Activated CD4-positive, alpha-beta T cell treated with anti-CD3 and anti-CD28 coated beads, Interleukin-2, amount 50 U/mL, for 24 hours (primary cell): ENCODE measurements around the gene FGF14.

Experiments
- DNase-seq, 2 donors: peaks; one replicate each; pipeline ENCODE4 v3.0.0-alpha.2; 2020; ENCODE audit warnings: low read depth in 1 of 2, low spot score in 1 of 2

The FGF14 gene

DNA sequence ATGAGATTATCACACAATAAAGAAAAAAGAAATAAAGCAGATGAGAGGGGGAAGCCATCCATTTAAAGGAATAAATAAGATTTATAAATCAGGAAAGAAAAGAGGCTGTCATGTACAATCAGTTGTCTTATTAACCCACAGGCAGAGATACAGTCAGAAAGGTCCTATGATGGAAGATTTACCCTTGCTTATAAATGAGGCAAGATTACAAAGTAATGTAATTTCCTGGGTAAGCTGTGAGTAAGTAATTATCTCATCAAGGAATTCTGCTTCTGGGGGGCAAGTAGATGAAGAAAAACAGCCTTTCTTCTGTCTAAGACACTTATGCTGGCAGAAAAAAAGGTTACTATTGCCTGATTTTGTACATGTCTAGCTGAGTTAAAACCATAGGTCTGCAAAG is 146.4 kb downstream of the FGF14 start:
- DNase-seq = no peak

- no peak for DNase-seq
Observed at GRCh38 chr13:102251817-102252216, 150.0 kb downstream of the FGF14 start.

- DNase-seq = no peak
Observed at GRCh38 chr13:102250448-102250847, 151.4 kb downstream of the FGF14 start.

DNA sequence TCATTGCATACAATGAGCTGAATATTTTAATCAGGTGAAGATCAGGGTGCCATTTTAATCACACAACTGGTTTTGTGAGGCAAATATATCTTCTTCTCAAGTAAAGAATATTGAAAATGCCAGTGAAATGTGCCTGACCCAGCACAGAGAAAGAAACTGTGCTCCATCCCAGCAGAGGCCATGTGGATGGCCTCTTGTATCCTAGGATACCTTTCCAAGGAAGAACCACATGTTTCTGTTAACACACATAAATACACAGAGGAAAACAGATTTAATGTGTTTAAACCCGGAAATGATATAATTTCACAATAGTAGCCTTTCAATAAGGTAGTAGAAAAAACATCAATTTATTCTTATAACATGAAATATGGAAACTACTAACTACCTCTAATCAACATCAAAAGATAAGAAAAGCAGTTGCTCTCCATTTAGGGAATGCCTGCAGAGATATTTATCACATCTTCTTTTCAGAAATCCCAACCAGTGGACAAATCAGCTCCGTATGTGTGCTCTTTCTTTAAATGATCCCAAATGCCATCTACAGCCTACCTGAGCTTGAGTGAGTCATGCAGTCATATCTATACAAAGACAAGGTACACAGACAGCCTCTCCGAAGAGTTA is 157.1 kb downstream of the FGF14 start:
- DNase-seq = no peak

DNA sequence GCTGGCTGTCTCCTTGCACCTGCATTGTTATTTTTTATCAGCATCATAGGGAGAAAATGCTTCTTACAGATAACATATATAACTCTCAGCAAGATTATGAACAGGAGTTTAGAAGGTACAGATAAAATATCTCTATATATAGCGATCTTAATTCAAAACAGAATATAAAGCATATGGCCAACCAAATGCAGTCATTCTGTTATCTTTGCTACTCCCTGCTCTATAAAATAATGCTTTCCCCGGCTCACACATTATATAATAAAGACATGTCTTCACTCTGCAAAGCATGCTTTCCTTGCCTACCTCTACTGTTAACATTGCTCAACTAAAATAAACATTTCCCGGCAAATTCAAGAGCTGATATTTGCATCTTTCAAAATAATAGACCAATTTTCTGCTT is 161.7 kb downstream of the FGF14 start:
- DNase-seq = no peak

DNA sequence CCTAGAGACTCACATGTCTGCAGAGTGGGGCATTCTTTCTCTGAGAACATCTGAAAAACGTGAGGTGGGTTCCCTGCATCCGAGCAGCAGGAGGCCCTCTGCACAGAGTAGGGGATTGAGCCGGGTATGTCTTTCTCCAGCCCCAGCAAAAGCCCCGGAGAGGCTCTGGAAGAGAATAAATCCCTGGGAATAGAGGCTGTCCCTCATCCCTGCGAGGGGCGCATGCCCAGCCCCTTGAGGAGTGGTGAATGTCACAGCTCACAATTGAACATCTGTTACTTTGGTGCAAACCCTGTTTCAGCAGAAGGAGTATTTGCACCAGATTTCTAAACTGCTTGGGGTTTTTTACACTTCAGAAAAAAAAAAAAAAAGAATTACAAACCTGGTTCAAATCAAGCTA is 164.6 kb downstream of the FGF14 start:
- no peak for DNase-seq

DNA sequence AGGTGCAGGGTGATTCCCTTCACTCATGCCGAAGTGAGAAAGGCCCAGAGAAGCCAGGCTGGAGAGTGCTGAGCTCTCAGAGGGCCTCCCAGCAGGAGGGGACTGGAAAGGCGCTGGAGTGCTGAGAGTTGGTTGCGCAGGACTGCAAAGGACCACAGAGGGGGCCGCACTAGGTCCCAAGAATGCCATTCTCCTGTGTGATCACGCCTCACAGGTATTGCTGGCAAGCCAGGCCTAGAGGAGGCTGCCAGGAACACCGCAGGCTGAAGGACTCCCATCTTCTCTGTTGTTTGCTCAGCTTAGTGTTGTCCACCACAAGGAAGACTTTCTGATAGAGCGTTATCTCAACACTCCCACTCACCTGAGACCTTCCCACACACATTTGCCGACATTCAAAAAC is 165.0 kb downstream of the FGF14 start:
- DNase-seq = no peak

- DNase-seq = no peak
Observed at GRCh38 chr13:102236341-102236740, 165.5 kb downstream of the FGF14 start.

DNA sequence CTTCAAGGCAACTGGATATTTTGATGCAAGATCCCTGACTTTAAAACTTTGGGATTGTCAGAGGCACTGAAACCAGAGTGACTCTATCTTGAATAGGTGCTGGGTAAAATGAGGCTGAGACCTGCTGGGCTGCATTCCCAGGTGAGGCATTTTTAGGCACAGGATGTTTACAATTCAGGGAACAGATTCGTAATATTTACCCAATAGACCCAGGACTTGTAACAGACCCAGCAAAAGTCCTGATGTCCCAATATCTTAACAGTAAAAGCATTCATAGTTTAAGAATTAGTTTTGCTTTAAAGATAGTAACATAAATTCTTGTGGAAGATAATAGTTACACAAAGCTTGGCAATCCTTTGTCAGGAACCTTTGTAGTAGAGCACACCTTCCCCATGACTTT is 166.2 kb downstream of the FGF14 start:
- DNase-seq = no peak

- DNase-seq = no peak
Observed at GRCh38 chr13:102234618-102235017, 167.2 kb downstream of the FGF14 start.

- DNase-seq = no peak
Observed at GRCh38 chr13:102233566-102234208, 168.2 kb downstream of the FGF14 start.

- no peak for DNase-seq
Observed at GRCh38 chr13:102231479-102231878, 170.4 kb downstream of the FGF14 start.

GRCh38 chr13:102227741-102228140 is 174.1 kb downstream of the FGF14 start:
- no peak for DNase-seq

DNA sequence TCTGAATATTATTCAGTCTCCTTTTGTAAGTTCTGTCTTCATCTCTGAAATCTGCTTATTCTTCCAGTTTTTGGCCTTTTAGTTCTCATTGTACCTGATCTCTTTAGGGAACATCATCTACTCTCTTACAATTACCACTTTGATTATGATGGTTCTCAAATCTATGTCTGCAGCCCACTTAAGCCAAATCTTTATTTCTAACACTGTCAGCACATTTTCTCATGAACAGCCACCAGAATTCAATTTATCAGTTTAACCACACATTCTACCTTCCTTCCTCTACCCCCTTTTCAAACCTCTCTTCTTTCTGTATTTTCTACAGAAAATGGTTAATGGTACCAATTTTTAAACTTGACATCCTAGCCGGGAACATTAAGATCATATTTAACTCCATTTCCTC is 175.3 kb downstream of the FGF14 start:
- no peak for DNase-seq

GRCh38 chr13:102225892-102226291 is 176.0 kb downstream of the FGF14 start:
- no peak for DNase-seq

- no peak for DNase-seq
Observed at GRCh38 chr13:102220681-102221228, 181.1 kb downstream of the FGF14 start.

GRCh38 chr13:102214956-102215355 is 186.9 kb downstream of the FGF14 start:
- no peak for DNase-seq

- no peak for DNase-seq
Observed at GRCh38 chr13:102212729-102213128, 189.1 kb downstream of the FGF14 start.

DNA sequence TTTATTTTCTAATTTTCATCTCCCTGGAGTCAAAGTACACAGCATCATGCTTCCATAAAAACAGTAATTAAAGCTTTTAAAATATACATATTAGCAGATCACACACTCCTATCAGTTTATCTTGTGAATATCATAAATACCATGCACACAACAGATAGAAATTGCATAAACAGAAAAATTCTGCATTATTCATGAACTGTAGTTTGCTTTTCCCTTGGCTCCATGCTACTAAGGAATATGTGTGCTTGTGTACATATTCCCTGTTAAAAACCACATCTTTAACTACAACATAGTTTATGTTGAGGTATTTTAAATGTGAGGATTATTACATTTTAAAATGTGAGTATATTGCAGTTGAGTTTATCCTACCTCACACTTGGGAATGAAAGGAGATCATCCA is 193.5 kb downstream of the FGF14 start:
- DNase-seq = no peak

DNA sequence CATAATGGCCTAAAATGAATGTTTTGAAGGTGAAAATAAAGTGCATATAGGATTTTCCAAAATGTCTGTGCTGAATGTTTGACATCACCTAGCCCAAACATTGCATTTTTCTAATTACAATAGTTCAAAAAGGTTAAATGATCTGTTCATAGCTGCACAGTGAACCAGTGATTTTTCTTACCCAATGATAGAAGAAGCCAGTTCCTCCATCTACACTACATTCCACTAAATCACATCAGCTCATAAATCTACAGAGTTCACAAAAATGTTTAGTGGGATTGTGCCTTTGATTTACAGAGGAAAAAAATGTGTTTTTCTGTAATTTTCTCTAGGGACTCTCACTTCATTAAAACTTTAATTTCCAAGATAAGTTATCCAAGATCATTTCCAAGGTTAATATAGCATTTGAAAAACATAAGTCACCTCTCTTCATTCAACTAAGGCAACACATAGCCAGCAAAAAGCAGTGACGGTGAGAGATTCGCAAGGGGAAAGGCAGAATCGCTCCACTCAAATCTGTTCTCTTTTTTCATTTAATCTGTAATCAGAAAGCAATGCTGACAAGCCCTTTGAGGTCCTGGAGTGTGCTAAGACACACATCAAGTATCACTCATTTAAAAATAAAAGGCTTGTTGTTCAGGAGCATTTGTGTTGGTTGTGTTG is 194.0 kb downstream of the FGF14 start:
- DNase-seq = no peak

GRCh38 chr13:102203718-102204117 is 198.1 kb downstream of the FGF14 start:
- no peak for DNase-seq
